Smooth muscle cell (in vitro differentiated cells): ENCODE data around the gene SDE2. TPM values are rescaled to one million over a fixed set of nuclear protein-coding genes. Genes with fewer than 3 reads are reported as not detected.

Source experiments
- DNase-seq: peaks from one replicate; lab custom pipeline; 2025; ENCODE audit not compliant: unreplicated experiment; lab: John Stamatoyannopoulos, UW
- H2AFZ ChIP-seq: fragments of 200-600 bp; sonication (generic); 2 replicates; pipeline ENCODE4 v1.6.0; 2016; ENCODE audit warnings: antibody characterized with exemption, low read depth, mild to moderate bottlenecking
- H3F3A ChIP-seq: fragments of 200-600 bp; sonication (generic); 2 replicates; pipeline ENCODE4 v1.6.0; 2017; ENCODE audit warnings: antibody characterized with exemption, low read depth
- H3K27ac ChIP-seq: fragments of 200-600 bp; sonication (generic); 2 replicates; pipeline ENCODE4 v1.5.1; 2016; ENCODE audit warnings: low read depth, mild to moderate bottlenecking
- H3K27me3 ChIP-seq: fragments of 200-600 bp; sonication (generic); 2 replicates; pipeline ENCODE4 v1.6.1; 2016; ENCODE audit warnings: low read depth, mild to moderate bottlenecking
- H3K36me3 ChIP-seq: fragments of 200-600 bp; sonication (generic); 2 replicates; pipeline ENCODE4 v1.5.1; 2016; ENCODE audit warnings: low read depth
- H3K4me1 ChIP-seq: fragments of 200-600 bp; sonication (generic); 2 replicates; pipeline ENCODE4 v1.5.1; 2016; ENCODE audit warnings: low read depth
- H3K4me2 ChIP-seq: fragments of 200-600 bp; sonication (generic); 2 replicates; pipeline ENCODE4 v1.6.0; 2016; ENCODE audit warnings: mild to moderate bottlenecking
- H3K4me3 ChIP-seq: fragments of 200-600 bp; sonication (generic); 2 replicates; pipeline ENCODE4 v1.5.1; 2016; ENCODE audit warnings: mild to moderate bottlenecking
- H3K79me2 ChIP-seq: fragments of 200-600 bp; sonication (generic); 2 replicates; pipeline ENCODE4 v1.6.0; 2016; ENCODE audit warnings: low read depth, mild to moderate bottlenecking
- H3K9ac ChIP-seq: fragments of 200-600 bp; sonication (generic); 2 replicates; pipeline ENCODE4 v1.6.0; 2016; ENCODE audit warnings: low read depth
- H3K9me3 ChIP-seq: fragments of 200-600 bp; sonication (generic); replicated peaks from 2 replicates; pipeline ENCODE4 v1.5.1; 2016; ENCODE audit warnings: low read depth
- H4K20me1 ChIP-seq: fragments of 200-600 bp; sonication (generic); 2 replicates; pipeline ENCODE4 v1.6.0; 2016; ENCODE audit warnings: low read depth
- WGBS: methylation state at CpG from one replicate; pipeline ENCODE4 v1.1.7; 2016; ENCODE audit warnings: low lambda C conversion rate; 5-methylcytosine and 5-hydroxymethylcytosine counted together
- polyA plus RNA-seq: library from polyadenylated mRNA; unstranded; fragments of >200 nt; fragmentation: Nextera tagmentation; extraction: Ambion mirVana; gene quantifications from 2 replicates; pipeline ENCODE4 v1.2.1, GENCODE V29; 2016
- small RNA-seq: library from RNA; depleted of rRNA; stranded (forward); fragments of <200 nt; gene quantifications from one replicate; pipeline ENCODE3, GENCODE V24; 2014
- total RNA-seq: library from RNA; depleted of rRNA; stranded (reverse); fragments of >200 nt; gene quantifications from 2 replicates; pipeline ENCODE4 v1.2.3, GENCODE V29; 2014
- TF ChIP-seq, protein P1 (sequence below): fragments of 200-600 bp; sonication (generic); IDR thresholded peaks from 2 replicates; pipeline ENCODE4 v1.5.1; 2017; ENCODE audit warnings: borderline replicate concordance, mild to moderate bottlenecking, antibody characterized with exemption; ENCODE audit not compliant: insufficient read depth, poor library complexity, severe bottlenecking

SDE2 gene
- total and polyA plus RNA-seq, 2 experiments from 2014 or later, result 20.2 to 30.5 TPM

DNA sequence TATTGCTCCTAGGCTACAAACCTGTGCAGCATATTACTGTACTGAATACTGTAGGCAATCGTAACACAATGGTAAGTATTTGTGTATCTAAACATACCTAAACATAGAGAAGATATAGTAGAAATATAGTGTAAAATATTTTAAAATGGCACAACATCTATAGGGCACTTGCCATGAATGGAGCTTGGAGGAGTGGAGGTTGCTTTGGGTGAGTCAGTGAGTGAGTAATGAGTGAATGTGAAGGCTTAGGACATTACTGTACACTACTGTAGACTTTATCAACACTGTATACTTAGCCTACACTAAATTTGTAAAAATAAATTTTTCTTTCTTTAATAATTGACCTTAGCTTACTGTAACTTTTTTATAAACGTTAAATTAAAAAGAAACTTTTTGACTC lies 66.1 kb downstream of the SDE2 start:
- Histone ChIP-seq H3K27ac (no peak overlapping the region), H3K4me3 (no peak overlapping the region), H3K79me2 (no peaks in the 10 kb centered on the region), H2AFZ (no peak overlapping the region), H3K36me3 (no peaks in the 10 kb centered on the region), H3K4me2 (no peak overlapping the region), H3F3A (no peaks in the 10 kb centered on the region), H3K27me3 (no peaks in the 10 kb centered on the region), H3K9me3 (no peaks in the 10 kb centered on the region), H3K4me1 (peaks cover 4% of the 10 kb centered on the region), H3K9ac (no peak overlapping the region), H4K20me1 (no peaks in the 10 kb centered on the region)
- TF ChIP-seq, protein P1, sequence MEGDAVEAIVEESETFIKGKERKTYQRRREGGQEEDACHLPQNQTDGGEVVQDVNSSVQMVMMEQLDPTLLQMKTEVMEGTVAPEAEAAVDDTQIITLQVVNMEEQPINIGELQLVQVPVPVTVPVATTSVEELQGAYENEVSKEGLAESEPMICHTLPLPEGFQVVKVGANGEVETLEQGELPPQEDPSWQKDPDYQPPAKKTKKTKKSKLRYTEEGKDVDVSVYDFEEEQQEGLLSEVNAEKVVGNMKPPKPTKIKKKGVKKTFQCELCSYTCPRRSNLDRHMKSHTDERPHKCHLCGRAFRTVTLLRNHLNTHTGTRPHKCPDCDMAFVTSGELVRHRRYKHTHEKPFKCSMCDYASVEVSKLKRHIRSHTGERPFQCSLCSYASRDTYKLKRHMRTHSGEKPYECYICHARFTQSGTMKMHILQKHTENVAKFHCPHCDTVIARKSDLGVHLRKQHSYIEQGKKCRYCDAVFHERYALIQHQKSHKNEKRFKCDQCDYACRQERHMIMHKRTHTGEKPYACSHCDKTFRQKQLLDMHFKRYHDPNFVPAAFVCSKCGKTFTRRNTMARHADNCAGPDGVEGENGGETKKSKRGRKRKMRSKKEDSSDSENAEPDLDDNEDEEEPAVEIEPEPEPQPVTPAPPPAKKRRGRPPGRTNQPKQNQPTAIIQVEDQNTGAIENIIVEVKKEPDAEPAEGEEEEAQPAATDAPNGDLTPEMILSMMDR, result no peak
- DNase-seq, result no peak
- 94% methylated on average over 2 of the region's 2 CpGs for whole genome bisulfite sequencing

Small RNA genes within 50 kb of the gene (small RNA-seq; reads per million reads assigned to genes)
- not detected for gene AL117348.1
- not detected for gene NDUFA3P3

Other genes starting within 250 kb of the SDE2 start
- 394 and 449 TPM in 2 replicates for gene SRP9, start 221.5 kb downstream of the SDE2 start, total RNA-seq
- gene SRP9, start 221.5 kb downstream of the SDE2 start, polyA plus RNA-seq, result 301 TPM in 2 replicates
- 9.8 and 16.1 TPM in 2 replicates for gene EPHX1, start 189.2 kb downstream of the SDE2 start, total RNA-seq
- gene EPHX1, start 189.2 kb downstream of the SDE2 start, polyA plus RNA-seq, result 22.2 and 29.2 TPM in 2 replicates
- 12.0 and 12.3 TPM in 2 replicates for gene TMEM63A, start 117.0 kb downstream of the SDE2 start, total RNA-seq
- 10.9 and 17.9 TPM in 2 replicates for gene TMEM63A, start 117.0 kb downstream of the SDE2 start, polyA plus RNA-seq
- gene LEFTY1, start 110.2 kb downstream of the SDE2 start, total RNA-seq, result not detected in 2 replicates
- 0.46 TPM in 1 of 2 replicates, not detected in the other for gene LEFTY1, start 110.2 kb downstream of the SDE2 start, polyA plus RNA-seq
- 15.1 and 20.1 TPM in 2 replicates for gene PYCR2, start 75.1 kb downstream of the SDE2 start, total RNA-seq
- 40.5 and 44.3 TPM in 2 replicates for gene PYCR2, start 75.1 kb downstream of the SDE2 start, polyA plus RNA-seq
- 0.09 and 0.36 TPM in 2 replicates for gene LEFTY2, start 58.1 kb downstream of the SDE2 start, total RNA-seq
- gene LEFTY2, start 58.1 kb downstream of the SDE2 start, polyA plus RNA-seq, result 0.25 and 2.3 TPM in 2 replicates
- gene H3-3A, start 63.4 kb upstream of the SDE2 start, total RNA-seq, result 459 and 461 TPM in 2 replicates
- gene H3-3A, start 63.4 kb upstream of the SDE2 start, polyA plus RNA-seq, result 426 and 430 TPM in 2 replicates
- gene ACBD3, start 187.4 kb upstream of the SDE2 start, total RNA-seq, result 118 and 125 TPM in 2 replicates
- 81.2 and 82.0 TPM in 2 replicates for gene ACBD3, start 187.4 kb upstream of the SDE2 start, polyA plus RNA-seq
- 0.04 TPM in 1 of 2 replicates, not detected in the other for gene MIXL1, start 224.3 kb upstream of the SDE2 start, total RNA-seq
- gene MIXL1, start 224.3 kb upstream of the SDE2 start, polyA plus RNA-seq, result 0.27 and 0.34 TPM in 2 replicates